NCI-H1694 (cell line): Measurements from ENCODE around the gene SLC46A2.

ENCODE experiments used
- DNase-seq: peaks from one replicate; lab custom pipeline; 2025; lab: John Stamatoyannopoulos, UW

The SLC46A2 gene

DNA sequence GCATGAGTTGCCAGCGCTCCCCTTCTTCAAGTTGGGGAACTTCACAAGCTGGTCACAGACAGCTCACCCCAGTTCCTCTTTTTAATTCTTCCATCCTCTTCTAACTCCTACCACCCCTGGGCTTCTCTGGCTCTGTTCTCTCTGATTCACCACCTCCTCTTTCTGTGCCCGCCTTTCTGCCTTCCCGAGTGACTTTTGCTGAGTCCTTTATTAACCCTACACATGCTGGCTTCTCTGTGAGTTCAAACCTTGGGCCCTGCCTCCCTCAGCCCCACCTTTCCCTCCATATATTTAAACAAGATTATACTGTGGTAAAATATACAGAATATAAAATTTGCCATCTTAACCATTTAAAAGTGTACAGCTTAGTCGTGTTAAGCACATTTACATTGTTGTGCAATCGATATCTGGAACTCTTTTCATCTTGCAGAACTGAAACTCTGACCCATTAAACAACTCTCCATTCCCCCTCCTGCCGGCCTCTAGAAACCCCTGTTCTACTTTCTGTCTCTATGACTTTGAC, 32.0 kb downstream of the SLC46A2 start:
- DNase-seq: no peak

DNA sequence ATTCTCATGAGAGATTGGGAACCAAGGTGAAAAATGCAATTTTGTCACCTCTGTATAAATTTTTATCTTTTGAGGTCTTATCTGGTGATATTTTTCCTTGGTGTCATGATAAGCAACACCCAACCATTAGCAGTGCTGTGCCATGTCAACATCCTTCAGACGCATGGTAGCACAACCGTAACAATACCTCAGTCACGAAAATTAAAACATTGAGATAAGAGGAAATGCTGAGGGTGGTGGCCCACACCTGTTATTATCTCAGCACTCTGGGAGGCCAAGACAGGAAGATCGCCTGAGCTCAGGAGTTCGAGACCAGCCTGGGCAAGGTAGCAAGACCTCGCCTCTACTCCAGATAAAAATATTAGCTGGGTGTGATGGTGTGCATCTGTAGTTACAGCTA, 32.7 kb downstream of the SLC46A2 start:
- DNase-seq: no peak

DNA sequence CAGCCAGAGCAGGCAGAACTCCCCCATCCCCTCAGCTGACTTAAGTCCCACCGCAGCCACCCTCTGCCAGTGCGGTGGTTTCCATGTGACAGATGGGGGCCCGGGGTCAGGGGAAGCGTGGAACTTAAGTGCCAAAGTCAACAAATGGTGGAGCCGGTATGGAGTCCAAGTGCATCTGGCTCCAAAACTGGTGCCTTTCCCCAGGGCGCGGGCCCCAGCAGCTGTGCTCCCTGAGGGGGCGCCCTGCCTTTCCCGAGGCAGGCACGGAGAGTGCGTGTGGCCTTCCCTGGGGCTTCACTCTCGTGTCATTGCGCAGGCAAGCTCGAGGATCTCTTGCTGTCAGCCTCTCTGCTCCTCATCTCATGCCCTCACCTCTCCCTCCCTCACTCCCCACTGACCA, 33.8 kb downstream of the SLC46A2 start:
- no peak for DNase-seq

DNA sequence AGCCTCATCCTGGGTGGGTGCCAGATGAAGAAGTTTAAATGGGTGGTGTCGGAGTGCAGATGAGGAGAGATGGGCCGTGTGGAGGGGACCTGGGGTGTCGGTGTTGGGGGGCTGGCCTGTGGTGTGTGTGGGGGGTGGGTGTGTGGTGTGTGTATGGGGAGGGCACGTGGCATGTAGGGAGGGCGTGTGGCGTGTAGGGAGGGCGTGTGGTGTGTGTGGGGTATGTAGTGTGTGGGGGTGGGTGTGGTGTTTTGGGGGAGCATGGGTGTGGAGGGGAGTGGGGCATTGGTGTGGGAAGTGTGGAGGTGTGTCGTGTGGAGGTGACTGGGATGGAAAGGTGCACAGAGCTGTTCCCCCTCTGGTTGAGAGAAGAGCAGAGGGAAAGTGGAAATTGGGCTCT, 34.5 kb downstream of the SLC46A2 start:
- DNase-seq: no peak

DNA sequence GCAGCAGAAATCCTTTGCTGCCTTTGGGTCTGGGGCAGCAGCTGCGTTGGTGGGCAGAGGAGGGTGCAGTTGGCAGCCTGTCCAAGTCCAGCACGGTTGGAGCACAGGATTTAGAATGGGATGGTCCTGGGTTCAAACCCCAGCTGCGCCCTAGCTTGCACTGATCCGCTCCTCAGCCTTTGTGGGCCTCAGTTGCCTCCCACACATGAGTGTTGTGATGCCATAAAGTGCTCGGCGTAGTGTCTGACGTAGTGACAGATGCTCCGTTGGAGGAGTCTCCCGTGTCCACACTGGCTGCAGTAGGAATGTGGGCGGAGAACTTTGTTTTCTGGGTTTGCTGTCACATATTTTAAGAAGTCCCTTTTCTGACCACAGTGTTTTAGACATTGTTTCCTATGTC, 36.0 kb downstream of the SLC46A2 start:
- no peak for DNase-seq

DNA sequence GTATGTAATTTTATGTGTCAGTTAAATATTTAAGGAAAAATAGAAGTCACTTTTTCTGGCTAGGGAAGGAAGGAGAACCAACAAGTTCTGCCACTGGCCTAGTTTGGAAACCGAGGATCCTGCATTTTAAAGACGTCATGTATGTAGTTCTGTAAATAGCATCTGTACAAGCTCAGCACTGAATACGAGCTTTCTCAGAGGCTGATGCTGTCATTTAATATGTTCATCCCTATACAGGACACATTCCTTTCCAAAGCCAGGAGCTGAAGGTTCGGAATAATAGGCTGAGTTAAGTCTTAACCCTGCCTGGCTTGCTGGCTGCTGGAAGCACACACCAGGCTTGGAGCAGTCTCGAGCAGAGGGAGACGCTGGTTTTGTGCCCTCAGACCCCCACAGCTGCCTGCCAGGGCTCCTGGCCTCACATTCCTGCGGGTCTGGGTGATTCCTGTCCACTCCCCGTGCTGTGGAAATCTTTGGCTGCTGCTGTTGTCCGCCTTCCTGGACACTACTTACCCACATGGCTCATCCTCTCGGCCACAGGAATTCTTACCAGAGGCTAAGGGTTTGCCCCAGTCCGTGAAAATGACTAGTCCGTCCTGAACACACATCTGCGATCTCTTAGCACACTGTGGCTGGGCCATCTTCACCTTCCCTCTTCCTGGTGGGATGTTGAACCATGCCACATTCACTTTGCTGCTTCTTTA, 36.6 kb downstream of the SLC46A2 start:
- no peak for DNase-seq

DNA sequence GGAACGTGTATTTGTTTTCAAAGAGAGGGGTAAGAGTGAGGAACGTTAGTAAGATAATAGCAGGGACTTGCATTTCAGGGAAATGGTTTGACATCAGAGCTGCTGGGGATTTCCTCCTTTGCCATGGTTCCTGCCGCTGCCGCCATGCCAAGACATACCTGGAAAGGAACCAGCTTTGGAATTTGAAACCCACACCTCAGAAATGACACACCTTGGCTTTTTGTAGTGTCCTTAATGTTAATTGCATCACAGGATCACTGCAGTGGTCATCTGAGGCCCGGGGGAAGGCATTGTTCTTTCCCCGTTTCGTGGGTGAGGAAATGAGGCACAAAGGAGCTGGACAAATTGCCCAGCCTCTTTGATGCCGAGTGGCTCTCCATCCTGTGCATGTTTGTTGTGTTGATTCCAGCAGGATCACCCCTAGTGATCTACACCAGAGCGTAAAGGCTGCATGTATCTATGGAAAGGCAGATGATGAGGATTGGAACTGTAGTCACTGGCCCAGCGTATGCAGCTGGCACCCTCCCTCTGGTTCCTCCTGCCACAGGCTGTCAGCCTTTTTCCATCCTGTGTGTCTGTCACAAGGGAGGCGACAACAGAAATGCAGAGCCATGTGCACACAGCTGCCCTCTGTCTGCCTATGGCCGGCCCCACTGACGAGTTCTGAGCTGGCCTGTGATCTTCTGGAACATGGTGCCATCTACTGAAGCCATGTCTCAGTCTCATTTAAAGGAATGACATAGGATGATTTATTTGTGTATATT, 37.8 kb downstream of the SLC46A2 start:
- no peak for DNase-seq

DNA sequence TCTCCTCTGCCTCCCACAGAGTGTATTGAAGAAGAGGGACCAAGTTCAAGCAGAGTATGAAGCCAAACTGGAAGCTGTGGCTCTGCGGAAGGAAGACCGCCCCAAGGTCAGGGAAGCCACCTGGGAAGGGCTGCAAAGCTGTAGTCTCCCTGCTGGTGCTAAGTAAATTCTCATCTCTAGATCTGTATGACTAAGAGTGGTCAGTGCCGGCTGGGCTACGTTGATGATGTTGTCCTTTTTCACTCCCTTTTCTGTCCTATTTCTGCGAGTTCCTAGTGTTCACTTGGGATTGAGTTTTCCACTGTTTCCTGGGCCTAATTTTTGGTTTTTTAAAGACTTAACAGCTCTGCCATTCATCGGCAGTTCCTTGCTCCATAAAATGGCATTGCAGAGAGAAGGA, 39.8 kb downstream of the SLC46A2 start:
- no peak for DNase-seq

DNA sequence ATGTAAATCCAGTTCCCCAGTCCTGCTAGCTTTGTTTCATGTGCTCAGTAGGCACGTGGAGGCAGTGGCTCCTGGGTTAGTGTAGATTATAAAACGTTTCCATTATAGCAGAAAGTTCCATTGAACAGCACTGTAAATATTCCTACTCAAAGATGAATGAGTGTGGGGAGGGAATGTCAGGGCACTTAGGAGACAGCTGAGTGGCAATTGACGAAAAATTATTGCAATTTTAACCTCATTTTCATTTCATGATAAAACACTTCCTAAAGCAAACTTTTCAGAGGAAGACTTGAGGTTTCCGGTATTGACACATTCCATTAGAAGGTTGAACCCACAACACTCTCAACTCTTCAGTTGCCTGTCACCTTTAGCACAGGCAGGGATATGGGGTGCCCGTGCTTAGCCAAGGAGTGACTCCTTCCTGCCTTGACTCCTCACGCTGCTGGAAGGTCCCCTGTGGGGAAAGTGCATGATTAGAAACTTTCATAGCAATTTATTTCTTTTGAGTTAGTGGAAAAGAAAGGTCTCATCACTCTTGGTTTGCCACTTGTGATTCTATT, 41.2 kb downstream of the SLC46A2 start:
- DNase-seq: no peak

DNA sequence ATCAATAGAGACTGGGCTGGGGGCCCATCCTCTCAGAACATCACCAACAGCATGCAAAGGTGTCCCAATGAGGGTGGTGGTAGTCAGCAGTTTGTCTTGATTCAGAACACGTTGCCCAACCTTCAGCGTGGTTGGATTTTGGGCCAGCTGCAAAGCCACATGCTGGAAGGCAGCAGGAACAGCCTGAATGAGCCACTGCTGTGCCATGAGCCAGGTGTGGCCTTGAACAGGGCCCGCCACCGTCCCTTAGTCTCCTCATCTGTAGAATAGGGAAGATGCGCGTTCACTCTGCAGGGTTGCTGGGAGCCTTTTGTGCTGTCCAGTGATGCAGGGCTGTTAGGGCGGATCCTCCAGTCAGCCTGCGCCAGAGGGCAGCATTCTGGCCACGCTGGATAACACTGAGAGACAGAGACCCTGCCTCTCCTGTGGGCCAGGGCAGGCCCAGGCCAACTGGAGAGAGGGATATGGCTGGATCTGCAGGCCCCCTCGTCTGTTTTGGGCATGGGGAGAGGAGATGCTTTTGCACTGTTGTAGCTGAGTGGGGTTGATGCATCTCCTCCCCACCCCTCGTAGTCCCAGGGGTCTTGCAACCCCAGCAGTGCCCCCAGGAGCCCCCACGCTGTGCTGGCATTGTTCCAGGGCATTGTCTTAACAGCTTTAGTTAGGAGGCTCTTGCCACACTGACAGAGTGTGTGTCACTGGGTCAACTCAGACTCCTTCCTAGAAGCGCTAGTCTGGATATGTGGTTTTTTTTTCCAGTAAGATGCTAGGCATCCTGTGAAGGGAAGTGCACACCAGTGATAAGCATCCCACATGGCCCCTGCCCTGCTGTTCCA, 42.1 kb downstream of the SLC46A2 start:
- DNase-seq: no peak

DNA sequence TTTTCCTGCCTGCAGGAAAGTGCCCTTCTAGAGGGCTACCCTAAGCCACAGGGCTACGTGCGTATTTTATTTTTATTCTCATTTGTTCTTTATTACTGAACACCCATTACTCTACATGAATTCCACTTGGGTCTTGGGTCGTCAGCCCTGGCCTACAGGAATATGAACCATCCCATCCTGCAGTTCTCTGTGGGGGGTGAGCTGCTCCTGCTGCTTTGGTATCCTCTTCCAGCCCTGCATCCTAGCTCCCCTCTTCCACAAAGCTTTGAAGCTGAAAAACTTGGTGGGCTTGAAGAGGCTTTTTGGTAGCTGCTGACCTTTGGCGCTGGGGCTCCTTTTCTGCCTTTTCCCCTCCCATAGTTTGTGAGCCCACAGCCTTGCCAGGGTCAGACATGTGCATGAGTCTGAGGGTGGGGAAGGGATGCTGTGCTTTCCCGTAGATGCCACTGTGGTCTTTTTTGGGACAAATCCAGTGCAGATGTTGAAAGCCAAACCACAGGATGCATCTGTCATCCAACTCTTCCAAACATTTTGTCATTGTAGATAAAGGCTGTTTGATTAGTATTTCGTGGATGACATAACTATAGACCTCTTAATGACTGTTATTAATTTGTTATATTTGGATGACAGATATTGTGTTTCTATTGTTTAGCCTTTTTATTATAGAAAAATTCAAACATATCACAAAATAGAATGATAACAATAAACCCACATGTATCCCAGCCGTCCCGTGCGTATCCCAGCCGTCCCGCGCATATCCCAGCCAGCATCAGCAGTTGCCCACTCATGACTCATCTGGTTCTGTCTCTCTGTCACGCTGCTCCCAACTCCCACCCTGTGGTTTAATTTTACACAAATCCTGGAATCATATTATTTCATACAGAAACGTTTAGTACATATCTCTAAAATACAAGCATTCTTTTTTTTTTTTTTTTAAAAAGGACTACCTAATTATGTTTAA, 43.9 kb downstream of the SLC46A2 start:
- DNase-seq: no peak

DNA sequence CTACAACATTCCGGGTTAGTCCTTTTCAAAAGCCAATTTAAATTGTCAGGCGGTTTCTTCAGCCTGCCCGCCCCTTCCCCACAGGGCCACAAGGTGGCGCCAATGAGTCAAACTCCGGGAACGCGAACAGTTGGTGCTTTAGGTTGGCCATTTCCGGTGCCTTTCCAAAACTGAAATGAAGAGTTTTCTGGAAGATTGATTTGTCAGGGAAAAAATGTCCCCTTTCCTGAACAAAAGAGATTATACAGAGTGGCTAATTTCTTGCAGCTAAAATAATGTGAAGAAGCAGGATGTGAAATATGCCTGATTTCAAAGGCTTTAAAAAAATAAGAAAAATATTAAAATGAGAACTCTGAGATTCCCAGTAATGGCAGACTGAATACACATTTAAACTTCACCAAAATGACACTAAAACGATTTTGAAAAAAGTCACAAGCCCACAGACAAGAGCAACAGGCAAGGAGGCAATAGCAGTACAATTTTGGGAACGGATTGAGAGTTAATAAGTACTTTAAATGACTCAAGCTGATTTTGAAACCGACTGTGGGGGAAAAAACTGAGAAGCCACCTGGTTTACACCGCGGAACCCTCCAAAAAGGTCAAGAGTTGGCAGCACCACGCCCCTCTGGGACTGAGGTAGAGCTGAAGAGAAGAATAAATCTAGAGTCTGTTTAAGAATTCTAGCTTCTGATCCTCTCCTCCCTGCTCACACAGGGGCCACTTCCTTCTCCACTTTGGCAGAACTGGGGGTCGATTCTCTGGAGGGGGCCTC, 45.7 kb downstream of the SLC46A2 start:
- peak; percentile 17 for DNase-seq

DNA sequence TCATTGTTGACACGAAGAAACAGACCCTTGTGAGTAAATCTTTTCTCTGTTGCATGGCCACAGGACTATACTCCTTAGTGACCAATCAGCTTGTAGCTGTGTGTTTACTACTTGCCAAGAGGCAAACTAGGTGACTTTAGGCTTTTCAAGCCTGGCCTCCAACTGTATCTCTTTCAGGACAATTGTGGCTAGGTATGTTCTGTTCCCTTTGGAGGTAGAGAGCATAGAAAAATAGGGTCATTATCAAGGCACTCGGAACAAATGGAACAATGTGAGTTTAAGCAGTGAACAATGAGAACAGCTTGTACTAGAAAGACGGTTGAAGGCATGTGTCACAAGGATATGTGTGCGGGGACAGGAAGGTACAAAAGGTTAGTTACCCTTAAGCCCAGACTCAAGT, 48.1 kb downstream of the SLC46A2 start:
- DNase-seq: no peak

DNA sequence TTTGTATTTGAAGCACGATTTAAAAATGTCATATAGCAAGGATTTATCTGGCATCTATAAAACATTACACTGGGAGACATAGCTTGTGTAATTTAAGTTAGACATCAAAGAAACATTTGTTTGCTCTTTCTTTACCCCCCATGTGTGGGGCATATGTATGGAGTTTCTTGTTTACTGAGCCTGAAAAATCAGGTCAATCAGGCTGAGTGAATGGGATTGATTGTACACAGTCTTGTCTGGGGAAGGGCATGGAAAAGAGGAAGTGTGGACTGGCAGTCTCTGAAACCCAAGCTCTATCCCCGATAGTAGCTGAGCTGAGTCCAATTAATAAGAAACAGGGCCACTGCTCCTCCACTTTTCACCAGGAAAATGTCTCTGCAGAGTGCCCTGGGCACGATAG, 49.4 kb downstream of the SLC46A2 start:
- DNase-seq: no peak

DNA sequence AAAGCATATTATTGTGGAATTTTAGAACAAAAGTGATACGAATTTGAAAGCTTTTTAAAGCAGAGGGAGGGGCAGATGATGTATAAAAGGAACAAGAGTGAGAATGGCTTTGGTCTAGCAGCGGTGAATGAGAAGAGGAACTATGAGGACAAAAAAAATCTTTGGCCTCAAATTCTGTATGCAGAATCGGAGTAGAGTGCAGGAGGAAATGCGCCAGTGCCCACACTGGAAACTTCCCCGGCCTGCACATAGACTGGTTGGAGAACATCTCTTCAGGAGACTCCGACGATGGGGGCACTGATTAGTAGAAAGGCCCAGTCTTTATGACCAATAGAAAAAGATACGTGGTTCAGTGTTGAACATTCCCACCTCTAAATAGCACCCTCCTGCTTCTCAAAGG, 51.3 kb downstream of the SLC46A2 start:
- no peak for DNase-seq

DNA sequence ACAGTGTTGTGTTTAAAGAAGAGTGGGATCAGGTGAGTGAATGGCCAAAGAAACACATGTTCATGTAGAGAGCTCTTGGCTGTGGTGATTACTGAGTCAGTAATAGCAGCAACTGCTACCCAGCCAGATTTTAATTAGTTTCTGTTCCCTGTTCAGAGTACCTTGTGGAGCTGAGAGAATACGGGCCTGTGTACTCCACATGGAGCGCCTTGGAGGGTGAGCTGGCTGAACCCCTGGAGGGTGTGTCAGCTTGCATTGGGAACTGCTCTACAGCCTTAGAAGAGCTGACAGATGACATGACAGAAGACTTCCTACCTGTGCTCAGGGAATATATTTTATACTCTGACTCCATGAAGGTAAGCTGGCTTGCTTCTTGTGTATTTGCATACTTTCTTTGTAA, 52.3 kb downstream of the SLC46A2 start:
- DNase-seq: no peak

DNA sequence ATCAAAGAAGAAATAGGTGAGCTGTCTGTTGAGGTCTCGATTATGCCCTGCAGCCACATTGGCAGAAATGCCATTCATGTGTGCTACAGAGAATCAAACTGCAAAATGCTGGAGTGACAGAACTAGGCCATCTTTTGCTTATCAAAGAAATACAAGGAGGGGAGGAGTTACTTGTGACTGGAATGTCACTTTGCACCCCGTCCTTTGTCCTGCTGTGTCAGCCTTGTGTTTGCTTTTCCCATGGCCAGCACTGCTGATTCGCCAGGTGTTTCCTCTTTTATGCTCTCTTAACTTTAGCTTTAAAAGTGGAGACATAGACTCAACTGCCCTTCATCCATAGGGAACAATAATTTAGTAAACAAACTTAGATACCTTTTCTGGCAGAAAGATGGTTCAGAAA, 54.3 kb downstream of the SLC46A2 start:
- DNase-seq: no peak

DNA sequence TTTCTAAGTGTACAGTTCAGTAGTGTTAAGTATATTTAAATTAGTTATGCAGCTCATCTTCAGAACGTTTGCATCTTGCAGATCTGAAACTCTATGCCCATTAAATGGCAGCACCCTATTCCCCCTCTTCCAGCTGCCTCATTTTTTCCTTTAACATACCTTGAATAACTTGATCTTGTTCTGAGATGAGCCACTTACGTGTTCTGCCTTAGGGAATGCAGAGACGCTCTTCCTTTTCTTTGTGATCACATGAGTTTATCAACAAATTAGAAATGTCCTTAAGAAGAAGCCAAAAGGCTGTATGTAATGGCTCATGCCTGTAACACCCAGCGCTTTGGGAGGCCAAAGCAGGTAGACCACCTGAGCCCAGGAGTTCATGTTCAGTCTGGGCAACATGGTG, 57.6 kb downstream of the SLC46A2 start:
- DNase-seq: no peak

DNA sequence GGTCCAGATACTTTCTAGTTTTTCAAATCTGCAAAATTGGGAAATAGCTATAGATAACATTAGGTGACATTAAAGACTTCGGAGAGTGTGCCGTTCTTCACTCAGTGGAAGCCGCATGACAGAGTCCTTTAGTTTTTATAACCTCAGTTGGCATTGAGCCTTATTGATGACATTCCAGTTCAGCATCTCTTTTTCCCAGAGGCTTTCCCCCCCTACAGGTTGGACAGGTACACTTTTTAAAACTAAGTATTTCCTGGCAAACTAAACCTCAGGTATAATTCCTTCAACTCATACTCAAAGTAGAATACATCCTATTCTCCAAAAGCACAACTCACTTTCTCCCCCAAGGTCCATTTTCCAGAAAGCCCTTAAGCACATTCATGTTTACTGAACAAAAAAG, 58.7 kb downstream of the SLC46A2 start:
- no peak for DNase-seq

DNA sequence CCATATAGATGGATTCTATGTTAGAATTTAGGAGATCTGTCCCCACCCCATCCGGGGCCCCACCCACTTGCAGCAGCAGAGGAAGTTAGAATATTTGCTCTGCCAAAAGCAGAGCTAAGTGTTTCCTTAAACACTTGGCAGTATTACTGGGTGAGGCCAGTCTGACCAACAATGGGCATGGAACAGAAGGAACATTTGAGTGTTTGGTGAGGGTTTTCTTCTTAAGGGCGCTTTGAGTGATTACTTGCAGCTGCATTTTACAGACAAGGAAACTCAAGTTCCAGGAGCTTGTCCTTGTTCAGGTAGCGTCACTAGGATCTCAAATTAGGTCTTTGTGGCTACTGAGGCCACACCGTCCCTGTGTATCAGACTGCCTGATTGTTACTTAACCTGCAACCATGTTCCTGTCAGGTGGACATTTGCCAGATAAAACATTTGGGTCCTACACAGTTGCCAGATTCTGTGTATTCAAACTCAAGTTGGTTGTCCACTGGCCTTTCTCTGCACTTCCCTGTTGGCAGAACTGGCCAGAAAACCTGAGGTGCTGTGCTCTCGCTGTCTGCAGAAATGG, 59.3 kb downstream of the SLC46A2 start:
- no peak for DNase-seq
